HepG2 (cell line): Measurements from ENCODE around the gene PHB1. TPM values are rescaled to one million over a fixed set of nuclear protein-coding genes. Genes with fewer than 3 reads are reported as not detected.
A peak's percentile ranks its signal among the peaks of the same experiment; 100 is the strongest.

Experiments
- AFF4 ChIP-seq: sonication (generic); formaldehyde crosslinking; IDR thresholded peaks from 2 replicates; pipeline ENCODE4 v1.4.0; 2020; ENCODE audit warnings: missing genetic modification reagents
- E2F5 ChIP-seq: sonication (generic); formaldehyde crosslinking; conservative IDR thresholded peaks from 2 replicates; pipeline ENCODE4 v1.4.0; 2020; ENCODE audit warnings: missing genetic modification reagents
- ELK4 ChIP-seq: sonication (generic); formaldehyde crosslinking; IDR thresholded peaks from 2 replicates; pipeline ENCODE4 v1.9.0; 2021; ENCODE audit warnings: missing genetic modification reagents, borderline replicate concordance
- HOXD1 ChIP-seq: sonication (generic); formaldehyde crosslinking; IDR thresholded peaks from 2 replicates; pipeline ENCODE4 v1.5.0; 2020; ENCODE audit warnings: missing genetic modification reagents
- IKZF1 ChIP-seq: fragments of 450-650 bp; IDR thresholded peaks from 2 replicates; pipeline ENCODE4 v1.7.1; 2016
- KLF16 ChIP-seq, 2 experiments: sonication (generic) in 1 of 2; formaldehyde crosslinking in 1 of 2; IDR thresholded peaks; 2 replicates each; pipeline versions ENCODE4 v1.6.1 to v1.8.0; 2016 to 2023; ENCODE audit warnings: missing genetic modification reagents in 2 of 2, missing compliant biosample characterization in 1 of 2
- MLX ChIP-seq: IDR thresholded peaks from 2 replicates; pipeline ENCODE4 v1.6.1; 2016
- MTA3 ChIP-seq: sonication (generic); formaldehyde crosslinking; IDR thresholded peaks from 2 replicates; pipeline ENCODE4 v1.4.0; 2020; ENCODE audit warnings: missing genetic modification reagents
- NFKB2 ChIP-seq: sonication (generic); formaldehyde crosslinking; IDR thresholded peaks from 2 replicates; pipeline ENCODE4 v1.4.0; 2020; ENCODE audit warnings: missing genetic modification reagents, borderline replicate concordance
- PHF21A ChIP-seq: sonication (generic); formaldehyde crosslinking; IDR thresholded peaks from 2 replicates; pipeline ENCODE4 v1.5.0; 2020; ENCODE audit warnings: mild to moderate bottlenecking, missing genetic modification reagents
- REXO4 ChIP-seq: sonication (generic); formaldehyde crosslinking; IDR thresholded peaks from 2 replicates; pipeline ENCODE4 v1.8.0; 2022; ENCODE audit warnings: missing genetic modification reagents, mild to moderate bottlenecking, borderline replicate concordance
- RFXAP ChIP-seq: sonication (generic); formaldehyde crosslinking; IDR thresholded peaks from 2 replicates; pipeline ENCODE4 v1.4.0; 2020; ENCODE audit warnings: missing genetic modification reagents, borderline replicate concordance
- SNAPC2 ChIP-seq: sonication (generic); formaldehyde crosslinking; IDR thresholded peaks from 2 replicates; pipeline ENCODE4 v1.8.1; 2022; ENCODE audit warnings: mild to moderate bottlenecking, missing genetic modification reagents
- ZFP37 ChIP-seq: sonication (generic); formaldehyde crosslinking; IDR thresholded peaks from 2 replicates; pipeline ENCODE4 v1.4.0; 2020; ENCODE audit warnings: missing genetic modification reagents, borderline replicate concordance
- ZHX1 ChIP-seq: sonication (generic); formaldehyde crosslinking; IDR thresholded peaks from 2 replicates; pipeline ENCODE4 v1.8.1; 2022; ENCODE audit warnings: low read depth, mild to moderate bottlenecking, missing genetic modification reagents
- ZNF274 ChIP-seq: sonication (generic); formaldehyde crosslinking; IDR thresholded peaks from 2 replicates; pipeline ENCODE4 v1.5.1; 2020; ENCODE audit warnings: mild to moderate bottlenecking, missing genetic modification reagents
- ZNF496 ChIP-seq: sonication (generic); formaldehyde crosslinking; IDR thresholded peaks from 2 replicates; pipeline ENCODE4 v1.8.1; 2023; ENCODE audit warnings: mild to moderate bottlenecking, moderate library complexity, missing genetic modification reagents; ENCODE audit not compliant: insufficient replicate concordance
- ZNF800 ChIP-seq: sonication (generic); formaldehyde crosslinking; IDR thresholded peaks from 2 replicates; pipeline ENCODE4 v1.4.0; 2020; ENCODE audit warnings: missing genetic modification reagents
- ZNF879 ChIP-seq: sonication (generic); formaldehyde crosslinking; IDR thresholded peaks from 2 replicates; pipeline ENCODE4 v1.8.1; 2023; ENCODE audit warnings: missing genetic modification reagents
- polyA plus RNA-seq, 8 experiments: library from polyadenylated mRNA; depleted of rRNA in 3 of 8; stranded (reverse) in 7 of 8; unstranded in 1 of 8; fragments of >200 nt; fragmentation: Illumina TruSeq in 4 of 8; extraction: Trizol in 4 of 8; gene quantifications; 2 replicates each; pipeline versions ENCODE4 v1.2.1 to v1.2.3, GENCODE V29; 2011 to 2016; ENCODE audit warnings: low read depth in 4 of 8, missing spikeins in 1 of 8, mixed read lengths in 1 of 8; ENCODE audit not compliant: insufficient read depth in 1 of 8
- total RNA-seq, 5 experiments: library from RNA; depleted of rRNA; stranded (reverse); fragments of >200 nt; fragmentation: Illumina TruSeq; extraction: Trizol; gene quantifications; 2 replicates each; pipeline ENCODE4 v1.2.3, GENCODE V29; 2016; ENCODE audit warnings: low read depth in 1 of 5

The PHB1 gene
- total and polyA plus RNA-seq, 2 of the 13 experiments (the other 11 are each of a cell fraction or from before 2014, with no cell fraction given): 515 to 688 TPM

GRCh38 chr17:49362723-49363117, 52.0 kb downstream of the PHB1 start (continued):
- TF ChIP-seq ZNF800: 0 out of 2 replicates have a peak, but pooled peaks have one; percentile 27
- no peak for TF ChIP-seq NFKB2 (CRISPR knock-in tag)
- TF ChIP-seq KLF16 (CRISPR knock-in tag; IDR thresholded peaks at IDR 0.05): 0 out of 4 replicates have a peak, but pooled peaks of 1 of the 2 experiments have one; percentile 9
- TF ChIP-seq RFXAP (CRISPR knock-in tag): no peak
- TF ChIP-seq PHF21A (CRISPR knock-in tag): no peak
- 0 out of 2 replicates have a peak, but pooled peaks have one; percentile 76 for TF ChIP-seq ELK4 (CRISPR knock-in tag)
- TF ChIP-seq E2F5 (CRISPR knock-in tag): no peak
- no peak for TF ChIP-seq SNAPC2 (CRISPR knock-in tag)
- no peak for TF ChIP-seq ZFP37
- no peak for TF ChIP-seq ZHX1 (CRISPR knock-in tag)
- no peak for TF ChIP-seq MLX (CRISPR knock-in tag)
- TF ChIP-seq ZNF274: 0 out of 2 replicates have a peak, but pooled peaks have one; percentile 5
- no peak for TF ChIP-seq AFF4 (CRISPR knock-in tag)
- no peak for TF ChIP-seq ZNF879 (CRISPR knock-in tag)
- TF ChIP-seq ZNF496 (CRISPR knock-in tag): no peak
- no peak for TF ChIP-seq IKZF1
- no peak for TF ChIP-seq HOXD1
- TF ChIP-seq MTA3 (CRISPR knock-in tag): no peak
- TF ChIP-seq REXO4 (CRISPR knock-in tag): no peak
